NK-92 treated with Interleukin-12 subunit alpha and Interleukin-12 subunit beta, amount 100 ng/mL, for 24 hours (cell line): ENCODE data around the gene S1PR1.
A peak's percentile ranks its signal among the peaks of the same experiment; 100 is the strongest.

Experiments
- DNase-seq: peaks from one replicate; lab custom pipeline; 2025; lab: John Stamatoyannopoulos, UW

The S1PR1 gene

GRCh38 chr1:101245246-101245927 is 8.6 kb downstream of the S1PR1 start:
- no peak for DNase-seq

- no peak for DNase-seq
Measured at GRCh38 chr1:101247404-101248287, 10.8 kb downstream of the S1PR1 start.

GRCh38 chr1:101250222-101250621 is 13.4 kb downstream of the S1PR1 start:
- no peak for DNase-seq

GRCh38 chr1:101250656-101251272 is 13.9 kb downstream of the S1PR1 start:
- no peak for DNase-seq

DNA sequence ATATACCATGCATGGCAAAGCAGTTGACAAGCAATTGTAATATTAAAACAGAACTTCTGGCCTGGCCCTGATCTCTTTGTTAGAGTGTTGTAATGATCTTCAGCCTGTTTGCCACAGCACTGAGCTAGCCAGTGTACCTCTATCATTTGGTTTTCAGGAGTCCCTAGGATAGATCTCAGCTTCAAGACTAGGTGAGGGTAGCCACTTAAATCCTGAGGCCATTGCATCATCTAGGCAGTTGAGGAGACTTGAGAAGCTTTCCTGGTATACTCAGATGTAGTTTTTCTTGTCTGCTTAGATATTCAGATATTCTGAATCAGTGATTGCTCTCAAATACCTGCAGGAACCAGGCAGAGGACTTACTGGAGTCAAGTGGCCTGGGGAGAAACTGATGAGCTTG is 14.7 kb downstream of the S1PR1 start:
- no peak for DNase-seq

- no peak for DNase-seq
Measured at GRCh38 chr1:101253976-101254674, 17.3 kb downstream of the S1PR1 start.

GRCh38 chr1:101257500-101258325 is 20.9 kb downstream of the S1PR1 start:
- DNase-seq: peak; percentile 23

DNA sequence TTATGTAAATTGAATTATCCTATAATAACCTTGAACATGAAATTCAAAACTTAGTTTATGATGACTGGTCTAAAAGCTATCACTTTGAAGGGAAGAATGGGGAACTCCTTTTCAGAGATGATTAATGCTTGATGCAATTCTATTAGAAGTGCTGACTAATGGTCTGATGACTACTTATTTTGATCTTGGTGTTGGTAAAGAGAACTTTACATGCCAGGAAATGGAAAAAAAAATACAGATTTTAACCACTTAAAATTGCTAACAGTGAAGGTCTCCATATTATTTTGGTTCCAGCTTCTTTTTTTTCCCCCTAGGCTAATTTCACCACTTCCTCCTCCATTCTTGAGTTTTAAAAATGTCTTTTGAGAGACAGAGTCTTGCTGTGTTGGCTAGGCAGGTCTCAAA is 22.9 kb downstream of the S1PR1 start:
- no peak for DNase-seq

DNA sequence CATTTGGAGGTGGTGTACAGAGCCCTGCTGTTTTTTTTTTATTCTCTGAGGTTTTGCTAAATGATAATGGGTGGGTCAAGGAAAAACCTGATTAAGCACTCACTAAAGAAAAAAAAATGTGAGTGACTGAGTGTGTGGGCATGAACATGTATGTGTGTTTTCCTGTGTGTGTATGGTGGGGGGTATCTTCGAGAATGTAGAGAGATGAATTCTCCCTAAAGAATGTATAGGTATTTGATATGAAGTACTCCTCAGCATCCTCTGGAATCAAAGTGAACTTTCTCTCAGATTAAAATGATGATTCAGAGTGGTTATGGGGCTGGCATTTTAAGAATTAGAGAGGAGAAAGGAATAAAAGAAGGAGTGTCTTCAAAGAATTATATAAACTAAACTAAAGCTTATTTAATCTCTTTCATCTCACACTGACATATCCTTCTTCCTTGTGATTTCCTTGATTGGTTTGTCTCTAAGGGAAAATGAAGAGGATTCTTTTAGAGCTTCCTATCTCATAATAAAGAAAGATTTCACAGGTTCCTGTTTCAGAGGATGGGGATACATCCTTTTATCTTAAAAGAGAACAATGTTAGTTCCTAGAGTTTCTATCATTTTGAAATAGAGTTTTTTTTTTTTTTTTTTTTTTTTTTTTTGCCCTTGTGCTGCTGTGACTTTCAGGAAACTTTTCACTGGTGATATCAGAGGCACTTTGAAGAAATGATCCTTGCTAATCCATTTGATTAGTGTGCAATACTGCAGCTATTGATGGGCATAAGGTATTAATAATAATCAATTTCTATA is 23.9 kb downstream of the S1PR1 start:
- no peak for DNase-seq

- DNase-seq: no peak
Measured at GRCh38 chr1:101261623-101262022, 24.8 kb downstream of the S1PR1 start.

DNA sequence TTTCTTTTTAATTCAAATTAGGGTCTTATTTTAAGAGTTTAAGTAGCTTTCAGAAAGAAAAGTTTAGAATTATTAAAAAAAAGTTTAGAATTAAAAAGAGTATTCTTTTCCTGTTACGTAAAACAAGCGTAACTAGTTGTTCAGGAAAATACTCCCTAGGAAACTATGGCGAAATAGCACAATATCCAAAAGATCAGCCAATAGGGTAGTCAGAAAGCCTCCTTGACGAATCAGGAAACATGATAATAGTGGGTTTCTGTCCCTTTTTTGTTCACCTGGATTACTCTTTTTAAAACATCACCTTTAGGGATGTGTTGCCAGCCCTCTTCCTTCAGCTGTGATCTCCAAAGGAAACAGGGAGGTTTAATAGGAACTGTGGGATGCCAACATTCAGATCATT is 25.2 kb downstream of the S1PR1 start:
- no peak for DNase-seq

DNA sequence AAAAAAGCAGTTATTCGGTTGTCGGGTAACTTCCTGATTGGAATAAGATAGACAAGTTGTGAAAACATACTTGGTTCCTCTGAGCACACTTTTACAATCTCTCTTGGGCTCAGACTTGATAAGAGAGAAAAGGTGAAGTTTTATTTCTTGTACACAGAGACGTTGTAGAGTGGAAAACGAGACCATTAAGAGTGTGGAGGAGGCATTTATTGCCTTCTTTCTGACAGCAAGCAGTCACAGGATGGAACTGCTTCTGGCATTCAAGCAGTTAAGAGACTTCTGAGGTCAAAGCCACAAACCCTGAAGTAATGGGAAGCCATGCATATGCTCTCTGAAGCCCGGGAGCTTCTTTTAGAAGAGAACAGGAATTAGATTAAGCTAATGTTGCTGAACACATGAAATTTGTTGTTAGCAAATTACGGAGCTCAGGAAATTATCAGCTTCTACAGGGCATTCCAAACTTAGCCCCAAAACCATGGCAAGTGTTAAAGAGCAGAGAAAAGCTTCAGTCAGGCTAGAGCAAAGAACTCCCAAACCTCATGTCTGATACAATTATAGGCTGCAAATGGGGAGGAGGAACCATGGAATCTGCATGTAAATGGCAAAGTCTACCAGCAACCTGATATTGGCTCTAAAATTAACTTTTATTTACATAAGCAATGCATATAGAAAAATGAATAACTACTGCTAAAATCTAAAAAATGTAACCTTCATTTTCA is 26.0 kb downstream of the S1PR1 start:
- DNase-seq: no peak

- DNase-seq: no peak
Measured at GRCh38 chr1:101264697-101265096, 27.9 kb downstream of the S1PR1 start.

- no peak for DNase-seq
Measured at GRCh38 chr1:101265684-101266083, 28.9 kb downstream of the S1PR1 start.

GRCh38 chr1:101267082-101267481 is 30.3 kb downstream of the S1PR1 start:
- DNase-seq: no peak

- DNase-seq: no peak
Measured at GRCh38 chr1:101268893-101269292, 32.1 kb downstream of the S1PR1 start.

GRCh38 chr1:101275672-101276071 is 38.9 kb downstream of the S1PR1 start:
- DNase-seq: no peak

DNA sequence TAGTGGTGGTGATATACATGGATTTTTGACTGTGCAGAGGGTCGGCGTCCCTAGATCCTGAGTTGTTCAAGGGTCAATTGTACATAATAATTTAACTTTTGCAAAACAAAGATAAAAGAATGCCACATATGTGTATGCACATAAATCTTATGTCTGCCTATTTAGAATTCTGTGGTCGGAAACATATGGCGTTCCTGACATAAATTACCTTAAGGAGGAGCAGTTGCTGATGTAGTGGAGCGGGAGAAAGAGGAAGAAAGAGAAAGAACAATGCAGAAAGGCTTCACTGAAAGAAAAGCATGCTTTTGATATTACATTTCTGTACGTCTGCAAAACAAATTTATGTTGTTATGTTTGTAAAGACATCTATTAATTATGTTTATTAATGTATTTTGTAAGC is 40.0 kb downstream of the S1PR1 start:
- DNase-seq: no peak

GRCh38 chr1:101278238-101278637 is 41.4 kb downstream of the S1PR1 start:
- no peak for DNase-seq

- no peak for DNase-seq
Measured at GRCh38 chr1:101278845-101279244, 42.0 kb downstream of the S1PR1 start.
